Measurements from ENCODE around the gene KIFC3. TPM values are rescaled to one million over a fixed set of nuclear protein-coding genes. Genes with fewer than 3 reads are reported as not detected.
"Not testable (repeated sequence)": the region's sequence is repeated elsewhere in the genome, so short reads cannot be mapped to it uniquely, and the experiment has no call there.

KIFC3 gene
- total and polyA plus RNA-seq, 2 donors (not counting 1 experiment from before 2014, with no cell fraction given): 0.07 to 0.67 TPM

DNA sequence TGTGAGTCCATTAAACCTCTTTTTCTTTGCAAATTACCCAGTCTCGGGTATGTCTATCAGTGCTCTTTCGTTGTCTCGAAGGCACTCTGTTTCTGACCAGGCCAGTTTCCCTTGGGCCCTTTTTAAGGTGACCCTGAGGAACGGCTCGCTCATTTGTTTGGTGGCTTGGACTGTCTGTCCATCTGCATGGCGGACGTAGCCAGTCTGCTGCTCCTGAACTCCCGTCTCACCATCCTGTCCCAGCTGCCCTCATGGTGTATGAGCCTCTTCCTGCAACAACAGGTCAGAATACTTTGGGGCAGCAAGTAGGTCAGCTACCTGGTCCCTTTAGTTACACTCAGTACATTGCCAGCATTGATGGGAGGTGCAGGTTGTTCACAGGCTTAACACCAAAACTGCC is 88.7 kb downstream of the KIFC3 start:
- Histone ChIP-seq H3K9ac (ENCODE audit: low read length) (no peak overlapping the region), H3K27ac (ENCODE audit: low read length in 2 of 2) (no peak overlapping the region), H3K27me3 (replicated peaks in 1 of 4; ENCODE audit: control extremely low read depth in 1 of 4, control insufficient read depth in 3 of 4, insufficient read depth in 4 of 4, low read length in 3 of 4) (peaks cover 0 to 3% (median 0%) of the 10 kb centered on the region in 4 experiments), H3K4me3 (ENCODE audit: control extremely low read depth in 1 of 5, extremely low read depth in 1 of 5, insufficient read depth in 1 of 5, low read depth in 2 of 5, low read length in 4 of 5) (no peak overlapping the region), H3K9me3 (ENCODE audit: control extremely low read depth in 1 of 3, control insufficient read depth in 2 of 3, insufficient read depth in 1 of 3, low read length in 2 of 3) (no peaks in the 10 kb centered on the region), H3K4me2 (replicated peaks; ENCODE audit: low read depth, low read length, poor library complexity, severe bottlenecking) (no peak overlapping the region), H3K79me2 (ENCODE audit: control insufficient read depth, insufficient read depth, low read length) (no peaks in the 10 kb centered on the region), H3K4me1 (ENCODE audit: control insufficient read depth in 2 of 2, insufficient read depth in 2 of 2, low read length in 2 of 2) (no peaks in the 10 kb centered on the region), H2AFZ (ENCODE audit: insufficient read depth, low read depth, low read length, poor library complexity, severe bottlenecking) (no peak overlapping the region), H3K36me3 (replicated peaks in 1 of 2; ENCODE audit: control extremely low read depth in 1 of 2, control insufficient read depth in 1 of 2, extremely low read depth in 1 of 2, insufficient read depth in 2 of 2, low read length in 1 of 2) (no peaks in the 10 kb centered on the region), H4K20me1 (ENCODE audit: control insufficient read depth, insufficient read depth, low read length, poor library complexity, severe bottlenecking) (no peaks in the 10 kb centered on the region)
- TF ChIP-seq, protein P1, sequence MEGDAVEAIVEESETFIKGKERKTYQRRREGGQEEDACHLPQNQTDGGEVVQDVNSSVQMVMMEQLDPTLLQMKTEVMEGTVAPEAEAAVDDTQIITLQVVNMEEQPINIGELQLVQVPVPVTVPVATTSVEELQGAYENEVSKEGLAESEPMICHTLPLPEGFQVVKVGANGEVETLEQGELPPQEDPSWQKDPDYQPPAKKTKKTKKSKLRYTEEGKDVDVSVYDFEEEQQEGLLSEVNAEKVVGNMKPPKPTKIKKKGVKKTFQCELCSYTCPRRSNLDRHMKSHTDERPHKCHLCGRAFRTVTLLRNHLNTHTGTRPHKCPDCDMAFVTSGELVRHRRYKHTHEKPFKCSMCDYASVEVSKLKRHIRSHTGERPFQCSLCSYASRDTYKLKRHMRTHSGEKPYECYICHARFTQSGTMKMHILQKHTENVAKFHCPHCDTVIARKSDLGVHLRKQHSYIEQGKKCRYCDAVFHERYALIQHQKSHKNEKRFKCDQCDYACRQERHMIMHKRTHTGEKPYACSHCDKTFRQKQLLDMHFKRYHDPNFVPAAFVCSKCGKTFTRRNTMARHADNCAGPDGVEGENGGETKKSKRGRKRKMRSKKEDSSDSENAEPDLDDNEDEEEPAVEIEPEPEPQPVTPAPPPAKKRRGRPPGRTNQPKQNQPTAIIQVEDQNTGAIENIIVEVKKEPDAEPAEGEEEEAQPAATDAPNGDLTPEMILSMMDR (IDR thresholded peaks at IDR 0.05): no peak
- no peak for TF ChIP-seq EZH2 (IDR thresholded peaks at IDR 0.05; ENCODE audit: borderline replicate concordance, insufficient read depth, low read depth, low read length, poor library complexity, severe bottlenecking)
- no peak for DNase-seq
- H3K27ac Mint-ChIP-seq: no peak overlapping the region
- H3K4me1 Mint-ChIP-seq: no peaks in the 10 kb centered on the region
- peaks cover 21% of the 10 kb centered on the region for H3K27me3 Mint-ChIP-seq
- no peak overlapping the region for H3K4me3 Mint-ChIP-seq
- no peak for ATAC-seq (ENCODE audit: low read depth)
- POLR2A ChIA-PET: no interaction called here
- CTCF ChIA-PET: no interaction called here
- intact Hi-C loops (cut with micrococcal nuclease): no loop called here
- 97% methylated on average over 8 of the region's 8 CpGs for WGBS (ENCODE audit: insufficient coverage)
- no peaks in the 10 kb centered on the region for H3K9me3 Mint-ChIP-seq (ENCODE audit: insufficient read depth)

DNA sequence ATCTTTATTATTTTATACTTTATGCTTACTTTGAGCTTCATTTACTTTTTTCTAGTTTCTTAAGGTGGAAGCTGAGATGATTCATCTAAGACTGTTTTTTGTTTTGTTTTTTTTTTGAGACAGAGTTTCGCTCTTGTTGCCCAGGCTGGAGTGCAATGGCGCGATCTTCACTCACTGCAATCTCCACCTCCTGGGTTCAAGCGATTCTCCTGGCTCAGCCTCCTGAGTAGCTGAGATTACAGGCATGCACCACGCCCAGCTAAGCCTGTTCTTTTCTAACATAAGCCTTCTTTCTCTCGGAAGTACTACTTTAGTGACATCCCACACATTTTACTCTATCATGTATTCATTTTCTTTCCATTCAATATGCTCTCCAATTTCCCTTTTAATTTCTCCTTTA is 89.7 kb downstream of the KIFC3 start:
- H3K27me3 Mint-ChIP-seq: peaks cover 31% of the 10 kb centered on the region
- H3K27ac ChIP-seq (ENCODE audit: low read length in 2 of 2); H3K4me1 Mint-ChIP-seq; H3K27me3 ChIP-seq (replicated peaks in 1 of 4; ENCODE audit: control extremely low read depth in 1 of 4, control insufficient read depth in 3 of 4, insufficient read depth in 4 of 4, low read length in 3 of 4); H2AFZ ChIP-seq (ENCODE audit: insufficient read depth, low read depth, low read length, poor library complexity, severe bottlenecking); H3K9me3 ChIP-seq (ENCODE audit: control extremely low read depth in 1 of 3, control insufficient read depth in 2 of 3, insufficient read depth in 1 of 3, low read length in 2 of 3); H3K9ac ChIP-seq (ENCODE audit: low read length); H3K9me3 Mint-ChIP-seq (ENCODE audit: insufficient read depth); CTCF ChIA-PET; H3K4me3 Mint-ChIP-seq; H3K4me2 ChIP-seq (replicated peaks; ENCODE audit: low read depth, low read length, poor library complexity, severe bottlenecking); H3K4me3 ChIP-seq (ENCODE audit: control extremely low read depth in 1 of 5, extremely low read depth in 1 of 5, insufficient read depth in 1 of 5, low read depth in 2 of 5, low read length in 4 of 5); intact Hi-C loops (cut with micrococcal nuclease); ATAC-seq (ENCODE audit: low read depth); H3K27ac Mint-ChIP-seq; DNase-seq; POLR2A ChIA-PET; H3K36me3 ChIP-seq (replicated peaks in 1 of 2; ENCODE audit: control extremely low read depth in 1 of 2, control insufficient read depth in 1 of 2, extremely low read depth in 1 of 2, insufficient read depth in 2 of 2, low read length in 1 of 2); H3K4me1 ChIP-seq (ENCODE audit: control insufficient read depth in 2 of 2, insufficient read depth in 2 of 2, low read length in 2 of 2); H4K20me1 ChIP-seq (ENCODE audit: control insufficient read depth, insufficient read depth, low read length, poor library complexity, severe bottlenecking); H3K79me2 ChIP-seq (ENCODE audit: control insufficient read depth, insufficient read depth, low read length): not testable (repeated sequence)
- 89% methylated on average over 6 of the region's 6 CpGs for whole genome bisulfite sequencing (ENCODE audit: insufficient coverage)
